HEK293 (cell line): ENCODE data around the gene PPM1G.

ENCODE experiments used
- CTCF ChIA-PET: fragments of 350-600 bp; formaldehyde crosslinking; extraction: SDS; loops from one replicate; lab custom pipeline; 2021; ENCODE audit warnings: antibody characterized with exemption; lab: Yijun Ruan, JAX
- POLR2A ChIA-PET: fragments of 300-600 bp; formaldehyde crosslinking; extraction: SDS; loops from one replicate; lab custom pipeline; 2020; ENCODE audit warnings: antibody characterized with exemption, inconsistent platforms; lab: Yijun Ruan, JAX
- H3K27ac ChIP-seq: fragments of 200-500 bp; sonication (Bioruptor generic); 2 replicates; pipeline ENCODE4 v1.5.1; 2014; ENCODE audit warnings: low read depth, low read length, control low read depth, inconsistent platforms; ENCODE audit errors: extremely low read depth
- H3K36me3 ChIP-seq, 2 experiments: fragments of 200-500 bp in 1 of 2; sonication (Bioruptor generic) in 1 of 2; 1 replicate in 1 of 2; 2 replicates in 1 of 2; pipeline ENCODE4 v1.5.1; 2014 to 2017; ENCODE audit warnings: inconsistent platforms in 2 of 2, low read length in 2 of 2; ENCODE audit not compliant: control insufficient read depth in 2 of 2, insufficient read depth in 1 of 2
- H3K4me1 ChIP-seq: fragments of 200-500 bp; sonication (Bioruptor generic); 2 replicates; pipeline ENCODE4 v1.5.1; 2014; ENCODE audit warnings: mild to moderate bottlenecking, low read length, inconsistent platforms; ENCODE audit not compliant: control insufficient read depth, insufficient read depth
- H3K4me3 ChIP-seq: 2 replicates; pipeline ENCODE4 v1.5.1; 2011; ENCODE audit warnings: low read depth, mild to moderate bottlenecking, control low read depth, low read length, moderate library complexity
- H3K9me3 ChIP-seq: fragments of 200-500 bp; sonication (Bioruptor generic); 2 replicates; pipeline ENCODE4 v1.5.1; 2014; ENCODE audit warnings: low read depth, low read length, inconsistent platforms; ENCODE audit not compliant: control insufficient read depth, insufficient read depth
- GFI1B ChIP-seq: fragments of 450-650 bp; formaldehyde crosslinking; IDR thresholded peaks from 2 replicates; pipeline ENCODE4 v1.5.1; 2016; ENCODE audit warnings: missing biosample characterization, missing genetic modification characterization
- GLIS2 ChIP-seq: fragments of 450-650 bp; formaldehyde crosslinking; IDR thresholded peaks from 2 replicates; pipeline ENCODE4 v1.5.1; 2016; ENCODE audit warnings: missing biosample characterization, missing genetic modification characterization
- SCRT2 ChIP-seq: fragments of 450-650 bp; formaldehyde crosslinking; IDR thresholded peaks from 2 replicates; pipeline ENCODE4 v1.5.1; 2016; ENCODE audit warnings: missing biosample characterization, missing genetic modification characterization
- TRIM28 ChIP-seq: IDR thresholded peaks from 2 replicates; pipeline ENCODE4 v1.6.1; 2011; ENCODE audit warnings: low read length, control low read depth, borderline replicate concordance
- ZNF335 ChIP-seq: fragments of 450-650 bp; formaldehyde crosslinking; conservative IDR thresholded peaks from 2 replicates; pipeline ENCODE4 v1.5.1; 2016; ENCODE audit warnings: missing biosample characterization, missing genetic modification characterization
- ZNF423 ChIP-seq: fragments of 450-650 bp; formaldehyde crosslinking; IDR thresholded peaks from 2 replicates; pipeline ENCODE4 v1.5.1; 2016; ENCODE audit warnings: missing biosample characterization, missing genetic modification characterization
- TF ChIP-seq, protein P1 (sequence below): fragments of 450-650 bp; formaldehyde crosslinking; IDR thresholded peaks from 2 replicates; pipeline ENCODE4 v1.5.1; 2016; ENCODE audit warnings: missing biosample characterization, missing genetic modification characterization
- TF ChIP-seq, protein P2 (sequence below): fragments of 450-650 bp; formaldehyde crosslinking; IDR thresholded peaks from 2 replicates; pipeline ENCODE4 v1.5.1; 2016; ENCODE audit warnings: missing biosample characterization, missing genetic modification characterization
- TF ChIP-seq, protein P3 (sequence below): fragments of 450-650 bp; formaldehyde crosslinking; IDR thresholded peaks from 2 replicates; pipeline ENCODE4; 2016; ENCODE audit warnings: missing biosample characterization, missing genetic modification characterization
- TF ChIP-seq, protein P4 (sequence below): fragments of 450-650 bp; IDR thresholded peaks from 2 replicates; pipeline ENCODE4 v1.5.1; 2018; ENCODE audit warnings: missing biosample characterization, missing genetic modification characterization
- TF ChIP-seq, protein P5 (sequence below): fragments of 450-650 bp; formaldehyde crosslinking; IDR thresholded peaks from 2 replicates; pipeline ENCODE4 v1.5.1; 2016; ENCODE audit warnings: missing biosample characterization, missing genetic modification characterization

PPM1G gene

DNA sequence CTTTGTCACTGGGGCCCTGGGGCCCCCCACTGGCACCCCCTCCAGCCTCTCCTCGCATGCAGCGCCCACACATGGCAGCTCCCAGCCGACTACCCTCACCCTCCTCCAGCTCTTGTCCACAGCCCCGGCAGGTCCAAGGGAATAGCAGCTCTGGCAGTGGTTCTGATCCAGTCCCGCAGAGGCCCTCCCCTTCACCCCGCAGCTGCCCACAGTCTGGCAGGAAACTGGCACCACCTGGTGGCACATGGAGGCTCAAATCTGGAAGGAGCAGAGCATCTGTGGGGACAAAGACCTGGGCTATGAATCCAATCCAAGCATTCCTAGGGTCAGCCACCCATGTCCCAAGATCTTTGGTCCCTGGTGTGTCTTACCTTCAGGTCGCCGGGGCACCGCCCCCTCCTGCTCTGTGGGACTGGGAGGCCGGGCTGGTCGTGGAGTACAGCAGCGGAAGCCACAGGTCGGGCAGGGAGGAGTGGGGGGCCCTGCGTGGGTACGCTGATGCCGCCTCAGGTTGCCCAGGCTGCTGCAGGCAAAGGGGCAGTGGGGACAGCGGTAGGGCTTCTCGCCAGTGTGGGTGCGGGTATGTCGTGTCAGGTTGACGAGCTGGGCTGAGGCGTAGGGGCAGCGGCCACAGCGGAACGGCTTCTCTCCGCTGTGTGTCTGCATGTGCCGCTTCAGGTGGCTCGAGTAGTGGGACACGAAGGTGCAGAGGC lies 31.1 kb downstream of the PPM1G start:
- CTCF ChIA-PET, result interaction anchor here (0.6 to 1.3 kb wide), 3 partner anchors 9 to 52 kb away, joined by 3 to 5 read pairs (median 5); no protein-coding TSS in a partner anchor
- H3K4me3 ChIP-seq, result no peak overlapping the region
- H3K4me1 ChIP-seq, result no peaks in the 10 kb centered on the region; the same call in 1 of the 2 replicates
- TF ChIP-seq, protein P1, sequence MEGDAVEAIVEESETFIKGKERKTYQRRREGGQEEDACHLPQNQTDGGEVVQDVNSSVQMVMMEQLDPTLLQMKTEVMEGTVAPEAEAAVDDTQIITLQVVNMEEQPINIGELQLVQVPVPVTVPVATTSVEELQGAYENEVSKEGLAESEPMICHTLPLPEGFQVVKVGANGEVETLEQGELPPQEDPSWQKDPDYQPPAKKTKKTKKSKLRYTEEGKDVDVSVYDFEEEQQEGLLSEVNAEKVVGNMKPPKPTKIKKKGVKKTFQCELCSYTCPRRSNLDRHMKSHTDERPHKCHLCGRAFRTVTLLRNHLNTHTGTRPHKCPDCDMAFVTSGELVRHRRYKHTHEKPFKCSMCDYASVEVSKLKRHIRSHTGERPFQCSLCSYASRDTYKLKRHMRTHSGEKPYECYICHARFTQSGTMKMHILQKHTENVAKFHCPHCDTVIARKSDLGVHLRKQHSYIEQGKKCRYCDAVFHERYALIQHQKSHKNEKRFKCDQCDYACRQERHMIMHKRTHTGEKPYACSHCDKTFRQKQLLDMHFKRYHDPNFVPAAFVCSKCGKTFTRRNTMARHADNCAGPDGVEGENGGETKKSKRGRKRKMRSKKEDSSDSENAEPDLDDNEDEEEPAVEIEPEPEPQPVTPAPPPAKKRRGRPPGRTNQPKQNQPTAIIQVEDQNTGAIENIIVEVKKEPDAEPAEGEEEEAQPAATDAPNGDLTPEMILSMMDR, result peak; percentile 71
- TF ChIP-seq, protein P2, sequence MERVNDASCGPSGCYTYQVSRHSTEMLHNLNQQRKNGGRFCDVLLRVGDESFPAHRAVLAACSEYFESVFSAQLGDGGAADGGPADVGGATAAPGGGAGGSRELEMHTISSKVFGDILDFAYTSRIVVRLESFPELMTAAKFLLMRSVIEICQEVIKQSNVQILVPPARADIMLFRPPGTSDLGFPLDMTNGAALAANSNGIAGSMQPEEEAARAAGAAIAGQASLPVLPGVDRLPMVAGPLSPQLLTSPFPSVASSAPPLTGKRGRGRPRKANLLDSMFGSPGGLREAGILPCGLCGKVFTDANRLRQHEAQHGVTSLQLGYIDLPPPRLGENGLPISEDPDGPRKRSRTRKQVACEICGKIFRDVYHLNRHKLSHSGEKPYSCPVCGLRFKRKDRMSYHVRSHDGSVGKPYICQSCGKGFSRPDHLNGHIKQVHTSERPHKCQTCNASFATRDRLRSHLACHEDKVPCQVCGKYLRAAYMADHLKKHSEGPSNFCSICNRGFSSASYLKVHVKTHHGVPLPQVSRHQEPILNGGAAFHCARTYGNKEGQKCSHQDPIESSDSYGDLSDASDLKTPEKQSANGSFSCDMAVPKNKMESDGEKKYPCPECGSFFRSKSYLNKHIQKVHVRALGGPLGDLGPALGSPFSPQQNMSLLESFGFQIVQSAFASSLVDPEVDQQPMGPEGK, result 0 out of 2 replicates have a peak, but pooled peaks have one; percentile 2
- TF ChIP-seq TRIM28 (no peak), SCRT2 (tag by site-specific recombination) (peak; percentile 65), GLIS2 (0 out of 2 replicates have a peak, but pooled peaks have one; percentile 31)
- POLR2A ChIA-PET, result interaction anchor here (0.5 to 3.4 kb wide), 3 partner anchors 9 to 242 kb away, joined by 6 to 19 read pairs (median 9); partner anchors contain the start of genes EIF2B4, GTF3C2 and SNX17
- H3K27ac ChIP-seq, result no peak overlapping the region; the same call in 1 of the 2 replicates
- H3K36me3 ChIP-seq, result peaks cover 20 to 84% of the 10 kb centered on the region in 2 experiments
- no peaks in the 10 kb centered on the region for H3K9me3 ChIP-seq

DNA sequence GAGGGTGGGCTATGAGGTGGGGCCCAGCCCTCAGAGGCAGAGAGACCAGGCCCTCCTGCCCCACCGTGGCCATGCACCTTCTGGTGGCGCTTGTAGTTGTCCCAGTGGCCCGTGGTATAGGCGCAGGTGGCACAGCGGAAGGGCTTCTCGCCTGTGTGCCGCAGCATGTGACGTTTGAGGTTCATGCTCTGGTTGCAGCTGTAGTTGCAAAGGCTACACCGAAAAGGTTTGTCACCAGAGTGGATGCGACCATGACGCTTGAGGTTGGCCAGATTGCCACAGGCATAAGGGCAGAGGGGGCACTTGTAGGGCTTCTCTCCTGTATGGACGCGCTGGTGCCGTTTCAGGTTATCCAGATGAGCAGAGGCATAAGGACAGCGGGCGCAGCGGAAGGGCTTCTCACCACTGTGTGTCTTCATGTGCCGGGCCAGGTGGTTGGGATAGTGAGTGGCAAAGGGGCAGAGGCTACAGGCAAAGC lies 31.7 kb downstream of the PPM1G start:
- H3K36me3 ChIP-seq, result peaks cover 24 to 86% of the 10 kb centered on the region in 2 experiments
- H3K4me1 ChIP-seq, result no peaks in the 10 kb centered on the region; the same call in 1 of the 2 replicates
- POLR2A ChIA-PET, result interaction anchor here (3.4 kb wide), 1 partner anchor 21 kb away, joined by 9 read pairs; the partner anchor contains the start of gene GTF3C2
- CTCF ChIA-PET, result interaction anchor here (1.0 kb wide), 1 partner anchor 8 kb away, joined by 5 read pairs; no protein-coding TSS in a partner anchor
- H3K4me3 ChIP-seq, result no peak overlapping the region
- TF ChIP-seq GFI1B (tag by site-specific recombination) (no peak), ZNF335 (tag by site-specific recombination) (no peak), ZNF423 (no peak)
- TF ChIP-seq, protein P3, sequence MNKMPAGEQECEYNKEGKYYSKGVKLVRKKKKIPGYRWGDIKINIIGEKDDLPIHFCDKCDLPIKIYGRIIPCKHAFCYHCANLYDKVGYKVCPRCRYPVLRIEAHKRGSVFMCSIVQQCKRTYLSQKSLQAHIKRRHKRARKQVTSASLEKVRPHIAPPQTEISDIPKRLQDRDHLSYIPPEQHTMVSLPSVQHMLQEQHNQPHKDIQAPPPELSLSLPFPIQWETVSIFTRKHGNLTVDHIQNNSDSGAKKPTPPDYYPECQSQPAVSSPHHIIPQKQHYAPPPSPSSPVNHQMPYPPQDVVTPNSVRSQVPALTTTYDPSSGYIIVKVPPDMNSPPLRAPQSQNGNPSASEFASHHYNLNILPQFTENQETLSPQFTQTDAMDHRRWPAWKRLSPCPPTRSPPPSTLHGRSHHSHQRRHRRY (tag by site-specific recombination), result no peak
- TF ChIP-seq, protein P4, sequence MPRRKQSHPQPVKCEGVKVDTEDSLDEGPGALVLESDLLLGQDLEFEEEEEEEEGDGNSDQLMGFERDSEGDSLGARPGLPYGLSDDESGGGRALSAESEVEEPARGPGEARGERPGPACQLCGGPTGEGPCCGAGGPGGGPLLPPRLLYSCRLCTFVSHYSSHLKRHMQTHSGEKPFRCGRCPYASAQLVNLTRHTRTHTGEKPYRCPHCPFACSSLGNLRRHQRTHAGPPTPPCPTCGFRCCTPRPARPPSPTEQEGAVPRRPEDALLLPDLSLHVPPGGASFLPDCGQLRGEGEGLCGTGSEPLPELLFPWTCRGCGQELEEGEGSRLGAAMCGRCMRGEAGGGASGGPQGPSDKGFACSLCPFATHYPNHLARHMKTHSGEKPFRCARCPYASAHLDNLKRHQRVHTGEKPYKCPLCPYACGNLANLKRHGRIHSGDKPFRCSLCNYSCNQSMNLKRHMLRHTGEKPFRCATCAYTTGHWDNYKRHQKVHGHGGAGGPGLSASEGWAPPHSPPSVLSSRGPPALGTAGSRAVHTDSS (tag by site-specific recombination), result peak; percentile 58
- TF ChIP-seq, protein P5, sequence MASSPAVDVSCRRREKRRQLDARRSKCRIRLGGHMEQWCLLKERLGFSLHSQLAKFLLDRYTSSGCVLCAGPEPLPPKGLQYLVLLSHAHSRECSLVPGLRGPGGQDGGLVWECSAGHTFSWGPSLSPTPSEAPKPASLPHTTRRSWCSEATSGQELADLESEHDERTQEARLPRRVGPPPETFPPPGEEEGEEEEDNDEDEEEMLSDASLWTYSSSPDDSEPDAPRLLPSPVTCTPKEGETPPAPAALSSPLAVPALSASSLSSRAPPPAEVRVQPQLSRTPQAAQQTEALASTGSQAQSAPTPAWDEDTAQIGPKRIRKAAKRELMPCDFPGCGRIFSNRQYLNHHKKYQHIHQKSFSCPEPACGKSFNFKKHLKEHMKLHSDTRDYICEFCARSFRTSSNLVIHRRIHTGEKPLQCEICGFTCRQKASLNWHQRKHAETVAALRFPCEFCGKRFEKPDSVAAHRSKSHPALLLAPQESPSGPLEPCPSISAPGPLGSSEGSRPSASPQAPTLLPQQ (tag by site-specific recombination), result 0 out of 2 replicates have a peak, but pooled peaks have one; percentile 53
- TF ChIP-seq, all 188 proteins: peak for 2
- 0 out of 2 replicates have a peak overlapping the region, but pooled peaks have one; percentile 19 for H3K27ac ChIP-seq
- H3K9me3 ChIP-seq, result no peaks in the 10 kb centered on the region
